Activated naive CD8-positive, alpha-beta T cell treated with anti-CD3 and anti-CD28 coated beads, Interleukin-2, amount 50 U/mL, for 16 hours (primary cell): ENCODE data around the gene ZDHHC7.
A peak's percentile ranks its signal among the peaks of the same experiment; 100 is the strongest.

ENCODE experiments used
- DNase-seq: peaks from one replicate; pipeline ENCODE4 v3.0.0-alpha.2; 2020; ENCODE audit warnings: low read depth, low spot score

ZDHHC7 gene

DNA sequence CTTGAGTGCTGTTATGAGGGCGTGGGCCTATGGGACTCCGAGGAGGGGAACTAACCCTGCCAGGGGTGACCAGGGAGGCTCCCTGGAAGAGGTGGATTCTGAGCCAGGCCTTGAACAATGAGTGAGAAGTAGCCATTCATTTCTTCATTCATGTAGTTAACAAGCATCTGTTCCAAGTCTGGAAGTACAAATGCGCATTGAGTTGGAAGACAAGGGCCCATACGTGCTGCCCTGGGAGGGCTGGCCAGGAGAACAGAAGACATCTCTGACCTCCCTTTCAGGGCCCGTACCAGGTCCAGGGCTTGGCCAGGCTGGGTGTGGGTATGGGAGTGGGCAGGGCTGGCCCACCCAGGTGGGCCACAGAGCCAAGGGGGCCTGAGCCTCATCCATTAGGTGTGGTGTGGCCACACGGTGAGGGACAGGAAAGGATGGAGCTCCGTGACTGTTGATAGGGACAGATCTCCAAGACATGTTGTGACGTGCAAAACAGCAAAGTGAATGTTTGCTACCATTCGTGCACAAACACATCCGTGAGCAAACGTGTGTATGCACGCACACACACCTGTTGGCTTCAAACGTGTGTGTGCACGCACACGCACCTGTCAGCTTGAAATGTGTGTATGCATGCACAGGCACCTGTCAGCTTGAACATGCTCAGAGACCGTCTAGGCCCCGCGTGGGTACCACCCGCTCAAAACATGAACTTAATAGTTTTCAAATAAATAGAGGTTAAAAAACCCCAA is 46.8 kb downstream of the ZDHHC7 start:
- DNase-seq, result no peak

- DNase-seq, result no peak
Observed at GRCh38 chr16:84963066-84963465, 48.3 kb downstream of the ZDHHC7 start.

GRCh38 chr16:84960942-84961341 is 50.4 kb downstream of the ZDHHC7 start:
- no peak for DNase-seq

DNA sequence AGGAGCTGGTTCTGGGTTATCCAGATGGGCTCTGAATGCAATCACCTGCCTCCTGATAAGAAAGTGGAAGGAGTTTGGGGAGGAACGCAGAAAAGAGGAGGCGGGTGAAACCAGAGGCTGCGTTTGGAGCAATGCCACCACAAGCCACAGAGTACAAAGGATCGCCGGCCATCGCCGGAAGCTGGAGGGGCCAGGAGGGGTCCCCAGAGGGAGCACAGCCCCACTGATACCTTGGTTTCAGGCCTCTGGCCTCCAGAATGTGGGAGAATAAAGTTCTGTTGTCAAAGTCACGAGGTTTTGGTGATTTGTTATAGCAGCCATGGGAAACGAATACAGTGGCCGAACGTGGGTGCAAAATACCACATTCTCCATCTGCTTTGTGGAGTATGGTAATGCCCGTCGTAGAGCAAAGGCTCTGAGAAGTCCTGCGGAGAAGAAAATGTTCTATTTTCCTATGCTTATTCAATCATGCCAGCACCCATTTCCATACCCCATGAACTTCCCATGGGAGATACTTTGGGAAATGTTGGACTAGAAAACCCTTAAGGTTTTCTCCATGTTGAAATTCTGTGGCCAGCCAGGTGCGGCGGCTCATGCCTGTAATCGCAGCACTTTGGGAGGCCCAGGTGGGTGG is 51.4 kb downstream of the ZDHHC7 start:
- no peak for DNase-seq

GRCh38 chr16:84959045-84959576 is 52.2 kb downstream of the ZDHHC7 start:
- DNase-seq, result no peak

GRCh38 chr16:84957792-84958191 is 53.5 kb downstream of the ZDHHC7 start:
- no peak for DNase-seq

- no peak for DNase-seq
Observed at GRCh38 chr16:84957192-84957591, 54.1 kb downstream of the ZDHHC7 start.

DNA sequence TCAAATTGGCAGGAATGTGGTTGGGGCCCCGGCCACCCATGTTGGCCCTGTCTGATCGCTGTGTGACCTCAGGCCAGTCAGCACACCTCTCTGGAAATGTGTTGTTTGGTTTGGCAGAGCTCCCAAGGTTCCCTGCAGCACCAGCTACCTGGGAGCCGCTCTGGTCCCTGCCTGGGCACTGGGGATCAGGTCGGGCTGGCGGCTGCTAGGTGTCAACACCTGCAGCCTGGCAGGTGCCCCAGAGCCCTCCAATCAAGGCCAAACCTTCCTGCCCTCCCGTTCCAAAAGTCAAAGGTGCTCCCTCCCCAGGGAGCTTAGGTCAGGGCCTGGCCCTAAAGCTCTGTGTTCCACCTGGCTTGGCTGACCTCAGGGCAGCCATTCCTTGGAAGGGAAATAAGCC is 55.9 kb downstream of the ZDHHC7 start:
- DNase-seq, result no peak

DNA sequence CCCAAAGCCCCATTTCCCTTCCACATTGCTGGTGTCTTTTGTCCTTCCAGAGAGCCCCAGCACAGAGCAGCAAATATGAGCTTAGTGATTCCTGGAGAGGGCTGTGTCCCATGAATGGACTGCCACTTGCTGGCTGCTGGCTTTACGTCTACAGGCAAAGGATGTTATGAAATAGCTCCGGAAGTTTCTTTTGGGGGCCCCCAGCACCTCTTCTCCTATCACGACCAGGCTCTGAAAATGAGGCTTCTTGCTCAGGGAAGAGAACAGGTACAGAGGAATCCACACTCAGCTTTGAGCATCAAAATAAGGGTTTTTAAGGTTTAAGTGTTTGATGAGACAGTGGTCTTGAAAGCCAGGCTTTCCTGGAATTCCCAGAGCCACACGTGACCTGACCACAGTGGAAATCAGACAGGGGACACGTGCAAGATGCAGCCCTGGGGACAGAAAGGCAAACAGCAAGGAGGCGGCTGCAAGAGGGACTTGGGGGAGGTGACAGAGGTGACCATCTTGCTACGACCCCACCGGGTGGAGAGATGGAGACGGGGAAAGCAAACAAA is 58.1 kb downstream of the ZDHHC7 start:
- DNase-seq, result no peak

GRCh38 chr16:84952335-84953189 is 58.8 kb downstream of the ZDHHC7 start:
- DNase-seq, result peak; percentile 51

DNA sequence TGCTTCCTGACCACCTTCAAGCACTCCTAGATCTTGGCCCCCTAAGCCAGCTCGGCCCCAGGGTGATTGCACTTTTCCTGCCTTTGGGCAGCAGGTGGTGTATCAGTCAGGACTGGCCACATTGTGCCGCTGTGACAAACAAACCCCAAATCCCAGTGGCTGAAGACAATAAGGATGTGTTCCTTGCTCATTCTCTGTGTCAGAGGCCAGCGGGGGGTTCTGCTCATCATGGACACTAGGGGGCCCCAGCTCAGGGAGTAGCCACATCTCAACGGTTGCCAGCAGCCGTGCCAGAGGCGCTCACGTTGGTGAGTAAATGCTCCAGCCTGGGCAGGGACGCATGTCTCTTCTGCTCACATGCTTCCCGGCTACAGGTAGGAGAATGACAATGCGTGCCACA is 60.4 kb downstream of the ZDHHC7 start:
- no peak for DNase-seq

DNA sequence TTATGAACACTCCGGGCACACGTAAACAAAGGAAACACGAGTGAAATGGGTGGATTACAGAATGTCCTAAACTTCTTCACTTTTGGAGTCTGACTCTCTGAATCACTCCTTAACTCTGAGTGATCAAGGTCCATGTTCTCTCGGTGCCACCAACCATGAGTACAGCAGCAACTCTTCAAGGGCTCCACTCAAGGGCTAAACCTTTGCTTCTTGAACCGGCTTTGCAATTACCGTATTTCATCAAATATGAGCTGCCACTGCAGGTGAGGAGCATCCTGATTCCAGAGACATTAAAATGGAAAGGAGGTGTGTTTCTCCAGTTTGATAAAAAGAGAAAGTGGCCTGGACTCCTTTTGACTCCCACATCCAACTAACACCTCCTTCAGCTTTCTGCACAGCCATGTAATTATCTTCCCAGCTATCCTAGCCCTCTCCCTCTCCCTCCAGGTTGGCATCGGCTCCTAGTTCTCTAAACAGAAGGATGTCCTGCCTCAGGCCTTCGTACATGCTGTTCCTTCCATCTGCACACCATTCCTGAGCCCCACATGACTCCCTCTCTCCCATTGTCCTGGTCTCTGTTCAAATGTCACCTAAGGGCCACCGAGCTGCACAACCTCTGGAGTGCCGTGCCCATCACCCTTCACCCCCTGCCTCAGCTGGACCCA is 61.4 kb downstream of the ZDHHC7 start:
- no peak for DNase-seq

- no peak for DNase-seq
Observed at GRCh38 chr16:84948851-84949610, 62.3 kb downstream of the ZDHHC7 start.

DNA sequence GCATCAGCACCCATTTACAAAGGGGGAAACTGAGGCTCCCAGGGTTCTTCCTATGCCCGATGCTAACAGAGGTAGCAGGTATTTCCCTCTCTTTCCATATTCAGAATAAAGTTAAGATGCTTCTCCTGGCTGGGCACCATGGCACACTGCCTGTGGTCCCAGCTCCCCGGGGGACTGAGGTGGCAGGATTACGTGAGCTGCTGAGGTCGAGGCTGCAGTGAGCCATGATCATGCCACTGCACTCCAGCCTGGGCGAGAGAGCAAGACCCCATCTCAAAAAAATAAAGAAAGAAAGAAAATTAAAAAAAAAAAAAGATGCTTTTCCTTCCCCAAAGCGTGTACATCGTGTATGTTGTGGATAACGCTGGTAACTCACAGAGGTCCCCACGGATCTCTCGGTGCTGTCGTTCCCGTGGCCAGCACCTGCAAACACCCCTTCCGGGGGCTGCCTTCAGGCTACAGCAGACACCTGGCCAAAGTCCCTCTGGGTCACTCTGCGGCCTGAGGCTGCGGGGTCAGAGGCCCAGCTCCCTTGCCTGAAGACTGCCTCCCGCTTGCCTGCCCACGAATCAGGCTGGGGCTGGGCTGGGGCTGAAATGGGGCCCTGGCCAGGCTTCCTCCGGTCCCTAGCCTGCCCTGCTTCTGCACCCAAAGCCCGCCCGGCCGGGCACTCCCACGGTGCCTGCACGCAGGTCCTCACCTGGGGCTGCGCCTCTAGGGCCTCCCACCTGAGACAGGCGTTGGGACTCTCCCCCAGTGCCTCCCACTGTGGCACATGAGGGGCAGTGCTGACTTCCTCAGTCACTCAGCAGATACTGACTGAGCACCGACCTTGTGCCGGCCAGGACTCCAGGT is 63.1 kb downstream of the ZDHHC7 start:
- no peak for DNase-seq

DNA sequence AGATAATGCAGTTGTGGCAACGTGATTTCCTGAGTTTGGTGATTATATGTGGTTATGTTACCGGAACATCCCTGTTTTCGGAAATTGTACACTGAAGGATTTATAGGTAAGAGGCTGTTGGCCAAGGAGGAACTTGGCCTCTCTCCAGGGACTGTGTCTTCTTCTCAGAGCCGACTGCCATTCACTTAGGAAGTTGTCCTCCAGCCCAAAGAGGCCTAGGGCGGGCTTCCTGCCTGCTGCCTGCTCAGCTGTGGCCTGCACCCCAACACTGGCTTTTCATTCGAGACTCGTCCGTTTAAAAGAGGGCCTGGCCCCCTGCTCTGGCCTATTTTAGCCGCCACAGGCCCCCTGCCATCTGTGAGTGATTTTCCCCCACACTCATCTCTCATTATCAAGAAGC is 64.3 kb downstream of the ZDHHC7 start:
- DNase-seq, result no peak

DNA sequence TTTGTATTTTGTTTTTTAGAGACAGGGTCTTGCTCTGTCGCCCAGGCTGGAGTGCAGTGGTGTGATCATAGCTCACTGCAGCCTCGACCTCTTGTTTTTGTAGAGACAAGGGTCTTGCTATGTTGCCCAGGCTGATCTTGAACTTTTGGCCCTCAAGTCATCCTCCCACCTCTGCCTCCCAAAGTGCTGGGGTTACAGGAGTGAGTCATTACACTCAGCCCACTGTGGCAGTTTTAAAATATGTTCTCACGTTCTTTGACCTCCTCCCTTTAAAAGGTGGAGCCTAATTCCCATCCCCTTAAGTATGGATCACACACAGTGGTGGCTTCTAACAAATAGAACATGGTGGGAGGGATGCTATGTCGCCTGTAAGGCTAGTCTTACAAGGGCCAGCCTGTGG is 67.7 kb downstream of the ZDHHC7 start:
- DNase-seq, result no peak

DNA sequence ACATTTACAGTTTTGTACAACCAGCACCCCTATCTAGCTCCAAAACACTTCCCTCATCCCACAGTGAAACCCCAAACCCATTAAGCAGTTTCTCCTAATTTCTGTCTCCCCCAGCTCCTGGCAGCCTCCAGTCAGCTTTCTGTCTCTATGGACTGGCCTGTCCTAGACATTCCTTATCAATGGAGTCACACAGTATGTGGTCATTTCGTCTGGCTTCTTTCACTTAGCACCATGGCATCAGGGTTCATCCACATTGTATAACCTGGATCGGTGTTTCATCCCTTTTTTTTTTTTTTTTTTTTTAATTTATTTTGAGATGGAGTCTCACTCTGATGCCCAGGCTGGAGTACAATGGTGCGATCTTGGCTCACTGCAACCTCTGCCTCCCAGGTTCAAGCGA is 68.5 kb downstream of the ZDHHC7 start:
- DNase-seq, result no peak

DNA sequence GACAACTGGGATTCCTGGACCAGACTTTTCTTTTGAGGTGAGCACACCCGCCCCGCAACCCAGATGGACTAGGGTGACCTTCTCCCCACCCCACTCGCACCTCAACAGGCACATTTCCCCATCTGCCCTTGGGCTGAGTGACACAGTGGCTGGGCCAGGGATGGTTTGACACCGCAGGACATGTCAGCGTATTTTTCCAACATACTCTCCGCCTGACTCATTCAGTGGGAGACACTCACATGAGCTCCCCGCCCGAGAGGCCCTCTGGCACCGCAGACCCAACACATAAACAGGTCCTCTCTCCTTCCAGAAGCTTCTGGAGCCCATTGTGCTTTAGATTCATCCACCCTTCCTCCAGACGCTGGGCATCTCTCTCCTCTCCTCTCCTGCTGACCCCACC is 69.4 kb downstream of the ZDHHC7 start:
- no peak for DNase-seq

DNA sequence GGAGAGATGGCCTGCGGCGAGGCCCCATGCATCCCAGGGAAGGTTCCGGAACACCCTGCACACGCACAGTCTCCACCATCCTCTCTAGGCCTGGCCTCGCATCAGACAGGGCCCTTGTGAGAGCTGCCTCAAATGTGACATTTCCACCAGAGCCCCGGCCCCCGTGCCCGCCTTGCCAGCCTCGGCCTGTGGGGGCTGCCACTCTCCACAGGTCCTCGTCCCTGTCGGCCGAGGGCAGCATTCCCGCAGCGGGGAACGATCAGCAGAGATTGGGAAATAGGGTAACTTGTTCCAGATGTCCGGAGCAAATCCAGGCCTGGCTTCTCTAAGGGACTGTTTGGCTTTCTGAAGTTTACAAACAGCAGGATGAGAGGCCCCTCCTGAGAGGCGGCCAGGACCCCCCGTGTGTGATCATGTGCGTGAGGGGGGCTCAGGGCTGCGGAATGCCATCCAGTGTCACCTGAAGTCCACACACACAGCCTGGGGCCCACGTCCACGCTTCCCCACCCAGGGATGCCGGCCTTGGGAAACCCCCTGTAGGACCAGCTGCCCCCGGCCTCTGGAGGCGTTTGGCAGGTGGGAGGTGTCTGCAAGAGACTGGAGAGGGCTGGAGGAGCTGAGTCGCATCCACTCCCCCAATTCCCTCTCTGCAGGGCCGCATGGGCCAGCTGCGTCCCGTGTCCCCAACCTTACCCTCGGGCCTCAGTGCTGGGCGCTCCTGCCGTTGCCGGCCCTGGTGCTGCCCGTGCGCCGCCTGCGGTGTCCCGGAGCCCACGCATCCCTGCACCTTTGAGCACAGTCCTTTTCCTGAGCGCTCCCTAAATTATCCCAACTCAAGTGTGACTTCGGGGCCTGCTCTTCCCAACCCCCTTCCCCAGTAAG is 70.4 kb downstream of the ZDHHC7 start:
- DNase-seq, result no peak
